HG02610 (cell line): ENCODE data around the gene ZNRD2.
A peak's percentile ranks its signal among the peaks of the same experiment; 100 is the strongest.

Experiments
- ATAC-seq: cut with Tn5 transposase; IDR thresholded peaks from one replicate; pipeline ENCODE4 v1.9.1; 2021; ENCODE audit warnings: mild to moderate bottlenecking, moderate library complexity; ENCODE audit not compliant: unreplicated experiment

The ZNRD2 gene

DNA sequence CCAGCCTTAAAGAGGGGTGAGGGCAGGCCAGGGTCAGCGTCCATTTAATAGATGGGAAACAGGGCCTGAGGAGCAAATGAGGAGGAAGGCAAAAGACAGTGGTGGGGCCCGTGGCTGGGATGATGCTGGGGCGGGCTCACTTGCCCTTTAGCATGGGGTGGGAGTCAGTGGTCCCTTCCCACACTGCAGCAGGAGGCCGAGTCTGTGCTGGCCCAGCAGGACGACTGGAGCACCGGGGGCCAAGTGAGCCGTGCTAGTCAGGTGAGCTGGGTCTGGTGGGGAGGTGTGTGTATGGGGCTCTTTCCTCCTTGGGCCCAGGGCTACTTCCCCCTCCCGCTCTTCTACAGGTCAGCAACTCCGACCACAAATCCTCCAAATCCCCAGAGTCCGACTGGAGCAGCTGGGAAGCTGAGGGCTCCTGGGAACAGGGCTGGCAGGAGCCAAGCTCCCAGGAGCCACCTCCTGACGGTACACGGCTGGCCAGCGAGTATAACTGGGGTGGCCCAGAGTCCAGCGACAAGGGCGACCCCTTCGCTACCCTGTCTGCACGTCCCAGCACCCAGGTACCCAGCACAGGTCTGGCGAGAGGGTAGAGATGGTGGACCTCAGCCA lies 32.6 kb upstream of the ZNRD2 start:
- no peak for ATAC-seq

DNA sequence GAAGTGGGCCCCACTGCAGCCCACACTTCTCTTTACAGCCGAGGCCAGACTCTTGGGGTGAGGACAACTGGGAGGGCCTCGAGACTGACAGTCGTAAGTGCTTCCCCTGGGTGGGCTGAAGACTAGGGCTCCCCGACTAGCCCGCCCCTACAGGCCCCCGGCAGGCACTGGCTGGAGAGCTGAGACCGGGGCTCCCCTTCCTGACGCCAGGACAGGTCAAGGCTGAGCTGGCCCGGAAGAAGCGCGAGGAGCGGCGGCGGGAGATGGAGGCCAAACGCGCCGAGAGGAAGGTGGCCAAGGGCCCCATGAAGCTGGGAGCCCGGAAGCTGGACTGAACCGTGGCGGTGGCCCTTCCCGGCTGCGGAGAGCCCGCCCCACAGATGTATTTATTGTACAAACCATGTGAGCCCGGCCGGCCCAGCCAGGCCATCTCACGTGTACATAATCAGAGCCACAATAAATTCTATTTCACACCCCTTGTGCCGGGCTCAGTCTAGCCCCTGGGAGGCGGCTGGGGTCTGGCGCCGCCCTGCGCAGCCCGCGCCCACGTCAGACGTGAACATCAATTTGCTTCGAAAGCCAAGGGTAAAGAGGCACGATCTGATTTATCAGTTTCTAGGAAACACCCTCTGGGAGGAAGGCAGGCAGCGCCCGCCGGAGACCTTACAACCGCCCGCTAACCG lies 31.9 kb upstream of the ZNRD2 start:
- ATAC-seq: no peak

DNA sequence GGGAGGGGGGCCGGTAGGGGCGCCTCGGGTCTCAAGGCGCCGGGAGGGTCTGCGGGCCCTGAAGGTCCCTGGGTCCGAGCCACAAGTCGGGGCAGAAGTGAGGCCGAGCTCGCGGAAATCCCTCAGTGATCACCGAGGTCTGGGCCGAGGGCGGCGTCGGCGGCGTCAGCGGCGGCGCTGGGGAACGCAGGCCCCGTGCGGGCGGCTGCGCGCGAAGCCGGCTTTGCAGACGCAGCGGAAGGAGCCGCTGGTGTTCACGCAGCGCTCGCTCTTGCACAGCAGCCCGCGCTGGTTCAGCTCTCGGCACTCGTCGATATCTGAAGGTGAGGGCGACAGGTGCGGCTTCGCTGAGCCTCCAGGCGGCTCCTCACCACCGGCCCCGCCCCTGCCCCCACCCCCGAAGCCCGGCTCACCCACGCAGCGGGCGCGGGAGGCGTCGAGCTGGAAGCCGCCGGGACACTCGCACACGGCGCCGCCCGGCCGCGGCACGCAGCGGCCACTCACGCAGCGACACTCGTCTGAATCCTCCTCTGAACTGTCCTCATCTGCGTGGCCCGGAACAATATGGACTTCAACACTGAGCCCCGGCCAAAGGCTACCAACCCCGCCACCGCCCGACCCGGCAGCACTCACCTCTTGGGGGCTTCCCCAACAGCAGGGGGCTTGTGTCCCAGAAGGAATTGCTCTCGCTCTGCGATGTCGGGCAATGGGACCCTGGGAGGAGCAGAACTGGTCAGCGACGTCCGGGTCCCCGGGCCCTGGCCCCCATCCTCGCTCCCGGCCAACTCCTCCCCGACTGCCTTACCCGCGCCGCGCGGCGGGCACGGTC lies 31.1 kb upstream of the ZNRD2 start:
- no peak for ATAC-seq

DNA sequence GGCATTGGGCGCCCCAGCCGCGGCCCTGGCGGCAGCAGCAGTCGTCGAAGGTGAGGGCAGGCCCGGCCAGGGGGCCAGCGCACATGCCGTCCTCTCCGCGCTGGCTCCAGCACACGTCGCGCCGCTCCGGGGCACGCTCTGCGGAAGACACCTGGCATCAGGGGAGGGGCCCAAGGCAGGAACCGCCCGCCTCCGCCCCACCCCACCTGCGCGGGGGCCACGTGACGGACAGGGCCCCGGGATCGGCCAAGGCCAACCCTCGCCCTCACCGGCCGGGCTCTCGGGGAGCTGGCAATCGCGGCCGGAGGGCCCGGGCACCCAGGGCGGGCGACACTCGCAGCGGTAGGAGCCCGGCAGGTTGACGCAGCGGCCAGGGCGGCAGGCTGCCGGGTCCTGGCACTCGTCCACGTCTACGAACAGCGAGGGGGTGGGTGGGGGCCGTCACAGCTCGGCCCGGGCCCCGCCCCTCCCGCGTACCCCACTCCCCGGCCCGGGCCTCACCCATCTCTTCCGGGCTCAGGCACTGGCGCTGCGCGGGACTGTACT lies 30.5 kb upstream of the ZNRD2 start:
- ATAC-seq: peak; percentile 48

DNA sequence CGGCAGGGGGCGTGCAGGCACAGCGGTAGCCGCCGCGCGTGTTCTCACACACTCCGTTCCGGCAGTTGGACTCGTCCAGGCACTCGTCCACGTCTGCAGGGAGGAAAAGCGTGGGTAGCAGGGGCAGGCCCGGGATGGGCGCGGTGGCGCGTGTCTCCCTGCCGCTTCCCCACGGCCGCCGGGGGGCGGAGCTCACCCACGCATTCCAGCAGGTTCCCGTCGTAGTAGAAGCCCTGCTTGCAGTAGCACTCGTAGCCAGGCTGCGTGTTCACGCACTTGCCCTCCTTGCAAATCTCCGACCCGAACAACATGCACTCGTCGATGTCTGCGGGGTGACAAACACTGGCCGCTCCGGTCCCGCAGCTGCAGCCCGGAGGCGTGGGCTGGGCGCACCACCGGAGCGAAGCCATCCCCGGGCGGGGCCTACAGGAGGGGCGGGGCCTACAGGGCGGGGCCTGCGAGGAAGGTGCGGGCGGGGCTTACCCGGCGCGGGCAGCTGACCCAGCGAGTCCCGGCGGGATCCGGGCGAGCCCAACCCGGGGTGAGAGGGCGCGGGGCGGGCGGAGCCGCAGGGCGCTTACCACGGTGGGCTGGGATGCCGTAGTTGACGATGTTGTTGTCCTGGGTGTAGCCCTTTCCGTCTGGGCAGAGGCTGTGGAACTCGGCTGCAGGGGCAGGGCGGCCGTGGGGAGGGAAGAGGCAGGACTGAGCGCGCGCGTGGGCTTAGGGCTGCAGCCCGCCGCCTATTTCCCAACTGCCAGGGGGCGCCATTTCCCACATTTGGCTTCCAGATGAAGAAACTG lies 29.8 kb upstream of the ZNRD2 start:
- peak; percentile 66 for ATAC-seq

DNA sequence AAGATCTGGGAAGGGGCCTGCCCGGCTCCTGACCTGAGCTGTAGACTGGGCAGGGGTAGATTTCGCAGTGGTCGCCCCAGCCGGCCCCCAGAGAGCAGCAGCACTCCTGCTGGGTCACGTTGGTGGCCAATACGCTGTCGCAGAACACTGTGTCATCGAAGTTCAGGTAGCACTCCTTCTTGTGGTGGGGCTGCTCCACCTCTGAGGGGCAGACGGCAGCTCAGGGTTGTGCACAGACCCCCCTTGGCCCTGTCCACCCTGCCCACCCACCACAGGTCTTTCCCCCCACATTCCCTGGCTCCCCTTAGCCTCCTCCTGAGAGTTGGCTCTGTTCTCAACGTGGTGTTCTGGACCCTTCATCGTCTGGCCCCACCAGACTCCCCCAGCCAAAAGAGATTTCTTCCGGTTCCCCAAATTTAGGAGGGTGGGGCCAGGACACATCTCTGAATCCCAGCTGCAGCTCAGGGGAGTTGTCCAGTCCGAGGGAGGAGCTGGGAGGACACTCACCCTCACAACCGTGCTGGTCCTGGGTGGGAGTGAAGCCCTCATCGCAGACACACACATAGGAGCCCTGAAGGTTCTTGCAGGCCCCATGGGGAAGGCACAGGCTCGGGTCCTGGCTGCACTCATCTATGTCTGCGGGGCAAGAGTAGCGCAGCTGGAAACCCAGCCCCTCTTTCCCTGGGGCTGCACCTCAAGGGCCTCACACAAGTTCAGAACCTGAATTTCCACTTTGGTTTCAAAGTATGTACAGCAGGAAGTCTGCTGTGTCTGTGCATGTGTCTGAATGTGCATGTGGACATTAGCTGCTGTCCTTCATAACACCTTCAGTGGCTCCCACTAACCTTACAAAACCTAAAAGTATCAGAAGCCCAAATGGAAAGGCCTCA lies 28.9 kb upstream of the ZNRD2 start:
- ATAC-seq: no peak

DNA sequence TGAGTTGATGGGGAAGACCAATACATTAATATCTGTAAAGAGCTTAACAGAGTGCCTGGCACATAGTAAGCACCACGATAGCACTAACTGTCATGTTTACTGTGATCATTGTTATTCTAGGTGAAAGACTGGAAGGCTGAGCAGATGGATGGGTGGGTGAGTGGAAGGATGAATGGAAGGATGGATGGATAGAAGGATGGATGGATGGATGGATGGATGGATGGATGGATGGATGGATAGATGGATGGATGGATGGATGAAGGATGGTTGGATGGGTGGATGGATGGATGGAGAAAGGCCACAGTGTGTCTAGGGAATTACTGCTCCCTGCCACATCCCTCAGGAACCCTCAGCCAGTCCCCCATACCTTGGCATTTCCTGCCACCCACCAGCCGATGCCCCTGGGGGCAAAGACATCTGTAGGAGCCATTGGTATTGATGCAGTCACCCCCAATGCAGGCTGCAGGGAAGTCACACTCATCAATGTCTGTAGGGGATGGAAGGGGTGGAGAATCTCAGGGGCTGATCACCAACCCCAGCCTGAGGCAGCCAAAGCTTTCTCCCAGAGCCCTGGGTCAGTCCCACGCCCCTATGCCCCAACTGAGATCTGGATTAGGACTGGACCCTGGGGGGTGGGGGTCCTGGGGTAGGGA lies 27.4 kb upstream of the ZNRD2 start:
- ATAC-seq: no peak

DNA sequence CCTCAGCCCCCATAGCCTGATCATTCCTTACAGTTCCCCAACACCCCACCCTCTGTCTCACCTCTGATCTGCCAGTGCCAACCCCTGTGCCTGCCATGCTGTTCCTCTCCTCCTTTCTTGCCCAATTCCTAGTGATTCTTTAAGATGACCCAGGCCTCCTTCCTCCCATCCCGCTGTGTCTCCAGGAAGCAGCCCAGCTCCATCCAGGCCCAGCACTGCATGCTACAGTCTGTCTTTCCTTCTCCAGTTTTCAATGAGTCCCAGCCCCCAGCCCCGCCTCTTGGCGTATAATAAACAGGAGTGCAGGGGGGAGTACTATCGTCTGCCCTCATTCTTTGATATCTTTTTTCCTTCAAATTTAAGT lies 24.4 kb upstream of the ZNRD2 start:
- no peak for ATAC-seq

DNA sequence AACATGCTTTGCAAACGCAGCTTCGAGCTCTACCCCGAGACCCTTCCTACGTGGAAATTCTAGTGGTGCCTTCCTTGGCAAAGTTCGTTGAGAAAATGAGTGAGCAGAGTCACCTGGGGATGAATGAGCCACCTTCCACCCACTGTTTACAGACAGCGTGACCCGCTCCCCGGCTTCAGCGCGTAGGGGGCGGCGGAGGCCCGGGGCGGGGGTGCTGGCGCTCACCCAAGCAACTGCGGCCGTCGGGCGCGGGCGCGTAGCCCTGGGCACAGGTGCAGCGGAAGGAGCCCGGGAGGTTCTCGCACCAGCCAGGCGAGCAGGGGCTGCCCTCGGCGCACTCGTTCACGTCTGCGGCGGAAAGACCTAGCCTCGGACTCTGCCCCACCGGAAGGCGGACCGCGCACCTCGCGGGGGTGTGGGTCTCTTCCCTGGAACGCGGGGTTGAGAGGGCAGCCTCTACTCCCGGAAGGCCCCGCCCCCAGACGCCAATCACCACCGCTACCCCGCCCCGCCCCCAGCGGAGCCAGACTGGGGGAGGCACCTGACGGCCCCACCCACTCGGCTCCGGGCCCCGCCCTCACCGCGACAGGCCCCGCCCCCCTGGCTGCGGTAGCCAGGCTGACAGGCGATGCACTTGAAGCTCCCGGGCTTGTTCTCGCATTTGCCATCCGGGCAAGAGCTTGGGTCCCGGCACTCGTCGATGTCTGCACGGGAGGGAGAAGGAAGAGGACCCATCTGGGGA lies 23.9 kb upstream of the ZNRD2 start:
- ATAC-seq: peak; percentile 70

DNA sequence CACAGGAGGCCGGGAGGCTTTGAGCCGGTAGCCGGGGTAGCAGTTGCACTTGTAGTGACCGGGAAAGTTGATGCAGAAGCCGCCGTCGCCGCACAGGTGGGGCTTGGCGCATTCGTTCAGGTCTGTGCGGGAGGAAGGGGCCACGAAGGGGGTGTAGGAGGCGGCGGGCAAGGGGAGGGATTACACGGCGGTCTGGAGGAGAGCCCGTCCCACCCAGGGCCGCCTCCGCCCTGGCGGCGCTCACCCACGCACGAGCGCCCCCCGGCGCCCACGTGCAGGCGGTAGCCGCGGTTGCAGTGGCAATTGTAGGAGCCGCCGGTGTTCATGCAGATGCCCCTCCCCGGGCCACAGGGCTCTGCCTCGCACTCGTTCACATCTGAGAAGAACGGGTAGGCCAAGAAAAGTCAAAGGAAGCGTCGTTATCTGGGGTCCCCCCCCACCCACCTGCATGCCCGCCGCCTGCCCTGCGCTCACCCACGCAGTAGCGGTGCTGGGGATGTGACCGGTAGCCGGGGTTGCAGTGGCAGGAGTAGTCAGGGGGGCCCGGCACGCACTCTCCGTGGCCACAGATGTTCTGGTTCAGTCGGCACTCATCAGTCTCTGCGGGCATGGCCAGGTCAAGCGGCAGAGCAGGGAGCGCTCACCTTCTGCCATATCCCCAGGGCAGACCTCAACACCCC lies 22.7 kb upstream of the ZNRD2 start:
- no peak for ATAC-seq

DNA sequence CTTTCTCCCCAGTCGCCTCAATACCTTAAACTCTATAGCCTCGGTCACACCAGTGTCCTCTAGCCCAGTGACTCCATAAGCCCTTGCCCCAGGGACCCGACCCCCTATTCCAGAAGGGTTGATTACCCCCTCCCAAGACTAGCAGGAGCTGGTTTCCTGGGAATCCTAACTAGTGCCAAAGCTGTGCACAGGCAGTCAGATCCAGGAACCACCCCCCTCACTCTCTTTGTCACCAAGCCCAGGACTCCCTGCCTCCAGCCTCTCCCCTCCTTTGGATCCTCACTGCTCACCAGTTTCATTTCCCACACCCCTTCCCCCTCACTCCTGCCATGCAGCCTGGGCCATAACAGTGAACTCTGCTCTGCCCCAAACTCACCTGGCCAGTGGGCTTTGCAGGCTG lies 21.9 kb upstream of the ZNRD2 start:
- no peak for ATAC-seq

DNA sequence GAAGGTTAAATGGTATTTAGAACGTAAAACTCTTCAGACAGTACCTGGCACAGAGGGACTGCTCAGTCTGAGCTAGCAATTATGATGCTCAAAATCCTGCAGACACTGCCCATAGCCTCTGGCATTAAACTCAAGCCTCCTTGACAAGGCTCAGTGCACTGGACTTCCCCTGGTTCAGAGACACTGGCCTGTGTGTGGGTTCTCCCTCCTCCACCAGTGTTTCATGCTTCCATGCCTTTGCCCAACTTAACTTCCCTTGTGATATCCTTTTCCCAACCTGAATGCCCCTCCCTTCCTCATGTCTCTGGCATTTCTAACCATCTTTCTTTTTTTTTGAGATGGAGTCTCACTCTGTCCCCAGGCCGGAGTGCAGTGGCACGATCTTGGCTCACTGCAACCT lies 21.2 kb upstream of the ZNRD2 start:
- no peak for ATAC-seq

DNA sequence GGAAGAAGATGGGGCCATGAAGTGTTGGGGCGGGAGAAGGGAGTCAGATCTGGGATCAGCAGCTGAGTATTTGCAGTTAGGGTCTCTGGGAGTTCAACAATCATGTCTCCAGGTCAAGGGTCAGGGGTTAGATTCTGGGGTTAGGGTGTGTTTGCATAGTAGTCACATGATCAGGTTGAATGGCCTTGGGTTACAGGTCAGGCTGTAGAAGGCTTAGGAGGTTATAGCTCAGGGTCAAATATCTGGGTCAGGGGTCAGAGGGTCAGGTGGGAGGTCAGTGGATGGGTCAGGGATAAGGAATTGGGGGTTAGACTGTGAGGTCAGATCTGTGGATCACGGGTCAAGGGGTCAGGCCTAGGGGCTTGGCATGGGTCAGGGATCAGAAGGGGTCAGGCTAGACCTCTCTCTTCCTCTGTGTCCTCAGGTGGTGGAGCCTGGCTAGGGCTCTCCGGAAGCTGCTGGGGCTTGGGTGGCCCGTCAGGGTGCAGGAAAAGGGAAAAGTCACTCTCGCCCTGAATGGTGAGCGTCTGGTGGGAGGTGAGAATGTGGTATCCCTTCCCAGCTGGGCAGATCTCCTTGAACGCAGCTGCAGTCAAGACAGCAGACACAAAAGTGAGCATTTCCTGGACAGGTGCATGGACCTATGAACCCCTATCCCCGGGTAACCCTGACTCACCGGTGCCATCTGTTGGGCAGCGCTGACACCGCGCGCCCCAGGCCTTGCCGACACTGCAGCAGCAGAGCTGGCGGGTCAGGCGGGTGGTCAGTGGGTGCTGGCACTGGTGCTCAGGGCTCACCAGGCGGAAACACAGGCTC lies 18.5 kb upstream of the ZNRD2 start:
- no peak for ATAC-seq

DNA sequence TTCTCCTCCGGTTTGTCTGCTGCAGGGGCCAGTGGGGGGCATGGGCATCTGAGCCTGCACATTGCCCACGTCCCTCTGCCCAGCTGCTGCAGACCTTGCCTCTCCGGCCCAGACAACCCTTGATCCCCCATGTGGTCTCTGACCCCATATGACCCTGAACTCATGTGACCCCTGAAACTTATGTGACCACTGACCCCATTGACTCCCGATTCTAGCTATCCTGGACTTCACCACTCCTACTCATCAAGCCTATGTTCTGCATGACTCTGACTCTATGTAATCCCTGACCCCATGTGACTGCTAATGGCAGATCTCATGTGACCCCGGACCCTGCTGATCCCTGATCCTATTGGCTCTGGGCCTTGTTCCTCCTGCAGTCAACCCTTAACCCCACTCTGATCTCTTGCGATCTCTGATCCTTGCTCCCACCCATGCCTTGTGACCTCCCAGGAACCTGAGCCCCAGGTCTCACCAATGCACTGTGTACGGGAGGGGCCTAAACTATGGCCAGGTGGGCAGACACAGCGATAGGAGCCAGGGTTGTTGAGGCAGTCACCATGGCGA lies 17.8 kb upstream of the ZNRD2 start:
- ATAC-seq: no peak

DNA sequence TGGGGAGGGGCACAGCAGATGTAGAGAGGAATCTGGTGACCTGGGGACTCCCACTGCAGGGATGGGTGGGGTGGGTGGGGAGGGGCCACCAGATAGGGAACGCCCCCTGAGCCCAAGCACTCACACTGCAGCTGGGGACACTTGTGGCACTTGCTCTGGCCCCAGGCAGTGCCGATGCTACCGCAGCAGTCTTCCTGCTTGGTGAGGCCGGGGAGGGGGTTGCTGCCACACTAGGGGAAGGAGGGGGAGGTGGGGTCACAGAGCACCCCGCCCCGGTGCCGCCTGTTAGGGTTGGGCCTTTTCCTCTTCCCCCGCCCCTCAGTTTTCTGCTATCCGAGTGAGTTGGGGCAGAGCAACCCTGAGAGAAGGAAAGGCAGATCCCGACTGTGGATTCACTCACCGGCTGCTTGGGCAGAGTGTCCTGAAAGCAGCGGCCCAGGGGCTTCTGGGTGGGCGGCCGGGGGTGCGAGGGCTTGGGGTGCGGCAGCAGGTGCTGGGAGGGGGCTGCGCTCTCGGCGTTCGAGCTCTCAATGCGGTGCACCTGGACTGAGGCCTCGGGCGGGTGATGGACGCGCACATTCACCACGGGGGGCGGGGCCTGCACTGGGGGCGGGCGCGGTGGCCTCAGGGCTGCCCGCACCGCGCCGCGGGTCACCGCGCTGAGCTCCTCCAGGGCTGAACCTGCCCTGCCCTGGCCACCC lies 16.8 kb upstream of the ZNRD2 start:
- ATAC-seq: no peak

DNA sequence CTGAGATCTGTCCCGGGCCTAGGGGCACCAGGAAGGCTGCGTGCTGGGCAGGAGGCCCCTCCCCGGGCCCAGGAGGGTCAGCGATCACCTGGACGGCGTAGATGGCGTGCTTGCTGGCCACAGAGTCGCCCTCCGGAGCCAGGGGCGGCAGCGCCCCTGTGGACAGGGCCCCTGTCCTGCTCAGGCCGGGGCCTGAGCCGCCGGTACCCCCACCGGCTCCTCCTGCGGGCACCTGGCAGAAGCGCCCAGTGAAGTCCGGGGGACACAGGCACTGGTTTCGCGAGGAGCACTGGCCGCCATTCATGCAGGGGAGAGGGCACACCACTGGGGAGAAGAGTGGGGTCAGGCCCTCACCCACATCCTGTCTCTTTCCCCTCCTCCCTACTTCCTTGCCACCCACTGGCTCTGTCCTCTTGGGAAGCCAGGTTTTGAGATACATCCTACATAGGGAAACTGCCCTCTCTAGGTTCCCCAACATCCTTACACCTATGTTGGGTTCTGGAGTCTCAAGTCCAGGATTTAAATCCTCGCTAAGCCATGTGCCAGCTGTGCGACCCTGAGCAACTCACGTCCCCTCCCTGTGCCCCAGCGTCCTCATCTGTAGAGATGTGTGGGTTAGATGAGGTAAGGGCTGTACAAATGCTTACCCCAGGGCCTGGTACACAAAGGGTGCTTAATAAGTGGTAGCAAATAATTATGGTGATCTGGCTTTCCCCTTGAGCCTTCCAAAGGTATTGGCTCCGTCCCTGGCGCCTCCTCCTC lies 16.0 kb upstream of the ZNRD2 start:
- ATAC-seq: no peak
